ENCODE data around the gene TARDBP.
"Not testable (repeated sequence)": the region's sequence is repeated elsewhere in the genome, so short reads cannot be mapped to it uniquely, and the experiment has no call there.

TARDBP gene

DNA sequence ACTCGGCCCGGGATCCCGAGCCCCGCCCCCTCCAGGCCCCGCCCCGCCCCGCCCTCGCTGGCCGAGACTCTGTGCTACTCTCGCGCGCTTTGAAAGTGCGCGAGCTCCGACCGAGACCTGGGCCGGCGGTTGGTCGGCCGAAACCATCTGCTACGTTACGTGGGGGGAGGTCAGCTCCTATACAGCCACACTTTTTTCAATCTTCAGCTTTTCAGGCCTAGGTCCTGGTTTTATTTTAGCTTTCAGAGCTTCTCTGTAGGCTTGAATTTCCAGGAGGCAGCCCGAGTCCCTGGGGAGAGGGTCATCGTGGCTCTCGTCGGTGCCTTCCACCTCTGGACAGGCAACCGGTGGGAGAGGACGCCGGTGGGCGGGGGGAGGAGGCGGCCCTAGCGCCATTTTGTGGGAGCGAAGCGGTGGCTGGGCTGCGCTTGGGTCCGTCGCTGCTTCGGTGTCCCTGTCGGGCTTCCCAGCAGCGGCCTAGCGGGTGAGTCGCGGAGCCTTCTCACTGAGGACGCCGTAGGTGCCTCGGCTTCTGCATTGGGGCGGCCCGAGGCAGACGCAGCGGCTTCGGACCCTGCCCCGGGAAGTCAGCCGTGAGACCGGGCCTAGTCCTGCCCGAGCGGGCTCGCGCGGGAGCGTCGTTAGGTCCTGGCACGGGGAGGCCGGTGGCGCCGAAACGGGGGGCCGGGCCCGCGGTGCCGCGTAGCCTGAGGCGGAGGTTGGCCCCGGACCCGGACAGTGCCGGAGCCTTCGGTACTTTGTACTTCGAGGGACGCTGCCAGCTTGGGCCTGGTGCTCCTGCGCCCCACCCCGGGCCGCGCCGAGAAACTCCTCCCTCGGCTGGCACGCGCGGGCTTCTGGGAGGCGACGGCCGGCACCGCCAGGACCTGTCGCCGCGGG lies at the start of gene TARDBP:
TARDBP (plus strand) TSS at position 395 of the 900 bp plus-strand sequence. CDS start 1,074 bp downstream, outside the sequence.
- DNase-seq, result peak; percentile 92

GRCh38 chr1:10965546-10966226 lies 46.8 kb upstream of the TARDBP start:
- DNase-seq, result no peak

DNA sequence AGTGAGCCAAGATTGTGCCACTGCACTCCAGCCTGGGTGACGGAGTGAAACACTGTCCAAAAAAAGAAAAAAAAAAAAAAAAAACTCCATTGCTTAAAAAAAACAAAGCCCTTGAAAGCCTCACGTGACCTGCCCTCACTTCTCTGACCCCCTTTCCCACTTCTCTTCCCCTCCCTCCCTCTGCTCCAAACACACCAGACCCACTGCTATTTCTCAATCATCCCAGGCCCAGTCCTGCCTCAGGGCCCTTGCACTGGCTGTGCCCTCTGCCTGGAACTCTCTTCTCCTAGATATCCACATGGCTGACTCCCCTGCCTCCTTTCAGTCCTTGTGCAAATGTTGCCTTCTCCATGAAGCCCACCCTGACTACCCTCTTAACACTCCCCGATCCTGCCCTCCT lies 45.4 kb upstream of the TARDBP start:
- no peak for DNase-seq

GRCh38 chr1:10968411-10968826 lies 44.0 kb upstream of the TARDBP start:
- no peak for DNase-seq

DNA sequence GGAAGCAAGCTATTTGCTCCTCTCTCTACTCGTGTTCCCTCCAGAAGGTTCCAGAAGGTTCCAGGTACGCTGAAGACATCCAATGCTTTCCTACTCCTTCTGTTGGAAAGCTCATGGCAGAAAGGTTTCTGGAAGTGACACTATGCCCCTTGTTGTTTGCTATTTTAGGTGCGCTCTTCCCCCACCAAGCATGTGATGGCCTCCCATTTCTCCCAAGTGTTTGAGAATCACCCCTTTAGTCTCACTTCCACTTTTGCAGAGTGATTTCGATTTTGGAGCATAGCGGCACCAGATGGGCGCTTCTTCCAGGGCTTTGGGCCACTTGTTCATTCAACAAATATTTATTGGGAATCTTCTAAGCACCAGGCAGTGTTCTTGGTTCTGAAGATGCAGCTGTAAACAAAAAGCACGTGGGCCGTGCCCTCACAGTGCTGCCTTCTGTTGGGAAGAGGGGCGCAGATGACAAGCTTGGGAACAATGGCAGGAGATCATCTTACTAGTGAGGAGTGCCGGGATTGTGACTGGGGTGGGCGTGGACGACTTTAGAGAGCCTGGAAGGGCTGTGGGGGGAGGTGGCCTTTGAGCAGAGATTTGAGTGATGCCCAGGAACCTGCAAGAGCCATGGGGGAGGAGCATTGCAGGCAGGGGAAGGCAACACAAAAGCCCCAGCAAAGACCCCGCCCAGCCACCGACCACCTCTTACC lies 43.0 kb upstream of the TARDBP start:
- no peak for DNase-seq

DNA sequence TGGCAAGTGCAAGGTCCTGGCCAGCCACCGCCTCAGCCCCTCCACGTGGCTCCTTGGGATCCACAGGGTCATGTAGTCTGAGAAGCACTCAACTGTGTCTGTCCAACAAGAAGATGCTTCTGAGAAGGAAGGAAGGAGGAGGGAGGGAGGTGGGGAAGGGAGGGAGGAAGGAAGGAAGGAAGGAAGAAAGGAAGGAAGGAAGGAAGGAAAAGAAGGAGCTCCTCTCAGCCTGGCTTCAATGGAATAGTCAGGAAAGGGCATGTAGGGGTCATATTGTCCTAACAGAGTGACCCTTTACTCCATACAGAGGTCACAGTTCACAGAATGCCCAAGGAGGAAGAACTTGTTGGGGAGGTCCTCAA lies 42.5 kb upstream of the TARDBP start:
- no peak for DNase-seq

- DNase-seq, result no peak
These were observed 38.9 kb upstream of the TARDBP start for GRCh38 chr1:10973552-10973951.

GRCh38 chr1:10973956-10974881 lies 38.2 kb upstream of the TARDBP start:
- DNase-seq, result no peak

DNA sequence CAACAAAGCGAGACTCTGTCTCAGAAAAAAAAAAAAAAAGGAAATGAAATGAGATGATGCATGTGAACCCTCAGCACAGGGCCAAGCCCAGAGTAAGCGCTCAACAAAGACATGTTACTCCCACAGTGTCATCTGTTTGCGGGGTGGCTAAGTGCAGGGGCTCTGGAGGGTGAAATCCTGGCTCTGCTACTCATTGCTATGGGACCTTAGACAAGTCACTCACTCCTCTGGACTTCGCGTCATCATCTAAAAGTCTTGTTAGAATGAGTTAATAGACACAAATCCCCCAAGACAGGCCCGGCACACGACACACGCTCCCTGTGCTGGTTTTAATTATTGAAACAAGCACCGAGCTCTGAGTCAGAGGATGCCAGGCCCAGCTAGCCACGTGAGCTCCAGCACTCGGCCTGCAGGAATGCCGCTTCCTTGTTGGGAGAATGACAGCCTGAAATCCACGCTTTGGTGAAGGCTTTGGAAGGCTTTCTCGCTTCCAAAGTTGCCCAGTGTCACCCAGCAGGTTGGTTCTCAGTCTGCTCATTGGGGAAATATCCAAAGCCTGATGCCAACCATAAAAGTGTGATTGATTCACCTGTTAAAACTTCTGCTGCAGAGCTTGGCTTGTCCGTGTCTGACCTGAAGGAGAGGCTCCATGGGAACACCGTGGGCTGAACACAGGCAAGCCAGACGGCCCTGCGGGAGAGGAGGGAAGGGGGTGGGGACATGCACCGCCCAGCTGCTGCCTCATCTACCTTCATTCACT lies 36.7 kb upstream of the TARDBP start:
- DNase-seq, result no peak

- DNase-seq, result no peak
These were observed 33.7 kb upstream of the TARDBP start for GRCh38 chr1:10978719-10979118.

DNA sequence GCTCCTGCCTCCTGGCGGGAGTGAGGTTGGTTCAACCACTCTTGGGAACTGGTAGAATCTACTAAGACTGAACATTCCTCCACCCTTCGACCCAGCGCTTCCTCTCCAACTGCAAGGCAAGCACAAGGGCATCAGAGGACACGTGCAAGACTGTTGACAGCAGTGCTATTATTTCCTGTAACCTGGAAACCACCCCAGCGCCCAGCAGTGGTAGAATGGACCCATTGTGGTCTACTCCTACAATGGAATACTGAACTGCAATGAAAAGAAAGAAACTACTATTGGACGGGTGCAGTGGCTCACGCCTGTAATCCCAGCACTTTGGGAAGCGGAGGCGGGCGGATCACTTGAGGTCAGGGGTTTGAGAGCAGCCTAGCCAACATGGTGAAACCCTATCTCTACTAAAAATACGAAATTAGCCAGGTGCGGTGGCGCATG lies 33.0 kb upstream of the TARDBP start:
- no peak for DNase-seq

DNA sequence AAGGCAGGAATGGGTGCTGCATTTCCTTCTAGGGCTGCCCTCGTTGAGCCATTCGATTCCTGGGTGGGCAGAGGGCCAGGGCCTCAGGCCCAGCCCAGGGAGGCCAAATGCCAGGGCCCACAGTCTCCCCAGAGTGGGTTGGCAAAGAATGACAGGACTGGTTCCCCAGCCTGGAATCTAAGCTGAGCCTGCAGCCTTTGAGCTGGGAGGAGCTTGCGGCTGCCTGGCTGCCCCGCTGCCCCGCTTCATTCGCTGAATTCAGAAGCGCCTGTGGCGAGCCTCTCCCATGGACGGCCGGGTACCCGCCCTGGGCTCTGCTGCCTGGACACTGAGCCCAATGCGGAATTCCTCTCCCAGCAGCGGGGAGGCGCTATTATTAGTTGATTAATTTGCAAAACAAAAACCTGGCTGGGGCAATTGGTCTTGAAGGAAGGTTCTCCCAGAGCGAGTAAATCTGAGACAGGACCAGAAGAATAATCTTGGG lies 32.3 kb upstream of the TARDBP start:
- no peak for DNase-seq

DNA sequence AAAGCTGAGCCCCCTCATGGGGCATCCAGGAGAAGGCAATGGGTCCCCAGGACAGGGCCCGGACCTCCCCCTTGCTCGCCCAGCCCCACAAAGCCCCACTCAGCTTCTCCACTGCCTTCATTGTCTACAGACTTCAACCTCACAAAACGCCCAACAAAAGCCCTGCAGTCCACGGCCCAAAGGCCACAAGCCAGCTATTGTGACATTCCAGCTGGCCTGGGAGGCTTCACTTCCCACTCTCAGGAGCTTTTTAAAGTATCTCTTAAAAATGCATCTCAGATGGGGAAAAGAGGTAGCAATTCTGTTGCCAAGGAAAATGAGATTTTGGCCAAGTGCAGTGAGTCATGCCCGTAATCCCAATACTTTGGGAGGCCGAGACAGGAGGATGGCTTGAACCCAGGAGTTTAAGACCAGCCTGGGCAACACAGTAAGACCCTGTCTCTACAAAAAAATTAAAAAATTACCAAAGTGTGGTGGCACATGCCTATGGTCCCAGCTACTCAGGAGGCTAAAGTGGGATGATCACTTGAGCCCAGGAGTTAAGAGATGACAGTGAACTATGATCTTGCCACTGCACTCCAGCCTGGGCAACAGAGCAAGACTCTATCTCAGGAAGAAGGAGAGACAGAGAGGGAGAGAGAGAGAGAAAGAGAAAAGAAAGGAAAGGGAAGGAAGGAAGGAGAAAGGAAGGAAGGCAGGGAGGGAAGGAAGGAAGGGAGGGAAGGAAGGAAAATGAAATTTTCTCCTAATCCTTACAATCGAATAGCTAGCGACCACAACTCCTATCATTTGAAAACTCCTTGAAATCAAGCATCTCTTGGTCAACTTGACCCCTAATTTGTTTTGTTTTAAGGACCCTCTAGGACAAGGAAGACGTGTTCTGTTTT lies 31.4 kb upstream of the TARDBP start:
- DNase-seq, result no peak

DNA sequence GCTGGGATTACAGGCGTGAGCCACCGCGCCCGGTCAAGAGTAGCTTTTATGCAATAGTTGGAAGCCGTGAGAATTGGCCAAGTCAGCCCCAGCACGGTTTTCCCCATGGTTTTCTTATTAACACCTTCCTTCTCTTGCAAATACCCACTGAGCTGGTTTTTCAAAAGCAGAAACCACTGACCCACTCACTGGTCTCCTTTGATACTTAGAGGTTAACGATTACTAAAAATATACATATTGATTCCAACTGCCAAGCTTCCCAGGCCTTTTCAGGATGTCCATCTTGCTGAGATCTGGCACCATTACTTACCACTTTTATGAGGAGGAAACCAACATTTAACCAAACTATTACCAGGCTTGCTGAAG lies 25.9 kb upstream of the TARDBP start:
- DNase-seq, result no peak

GRCh38 chr1:10987840-10988417 lies 24.5 kb upstream of the TARDBP start:
- DNase-seq, result no peak

DNA sequence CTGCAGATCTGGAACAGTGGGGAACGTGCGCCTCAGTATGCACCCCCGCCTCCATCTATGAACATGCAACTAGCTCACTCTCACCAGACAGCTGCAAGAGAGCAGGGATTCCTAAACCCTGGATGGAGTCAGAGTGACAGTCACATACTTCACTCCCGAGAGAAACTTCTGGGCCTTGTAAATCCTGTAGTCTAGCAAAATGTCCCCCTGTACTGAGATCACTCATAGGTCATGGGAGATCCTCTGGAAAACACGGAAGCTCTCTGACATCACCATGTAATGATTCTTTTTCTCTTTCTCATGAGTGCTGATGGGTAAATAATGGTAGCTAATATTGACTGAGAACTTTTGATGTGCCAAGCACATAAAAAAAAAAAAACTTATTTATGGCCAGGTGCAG lies 23.4 kb upstream of the TARDBP start:
- DNase-seq, result no peak

GRCh38 chr1:10989920-10990516 lies 22.4 kb upstream of the TARDBP start:
- not testable (repeated sequence) for DNase-seq

DNA sequence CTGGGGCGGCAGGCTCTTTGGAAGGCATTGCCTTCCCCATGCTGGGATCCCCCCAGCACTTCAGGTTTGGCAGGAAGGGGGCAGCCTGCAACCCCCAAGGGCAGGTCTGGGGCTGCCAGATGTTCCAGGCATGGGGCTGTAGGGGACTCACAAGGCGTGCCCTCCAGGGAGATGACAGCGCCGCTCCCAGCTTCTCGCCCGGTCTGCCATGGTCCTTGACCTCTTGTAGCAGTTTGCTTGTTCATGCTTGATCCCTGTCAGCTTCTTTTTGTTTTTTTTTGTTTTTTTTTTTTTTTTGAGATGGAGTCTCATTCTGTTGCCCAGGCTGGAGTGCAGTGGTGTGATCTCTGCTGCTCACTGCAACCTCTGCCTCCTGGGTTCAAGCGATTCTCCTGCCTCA lies 21.6 kb upstream of the TARDBP start:
- no peak for DNase-seq

GRCh38 chr1:10992004-10992403 lies 20.4 kb upstream of the TARDBP start:
- not testable (repeated sequence) for DNase-seq

- no peak for DNase-seq
These were observed 19.6 kb upstream of the TARDBP start for GRCh38 chr1:10992864-10993263.

All from CD4-positive, alpha-beta T cell treated with Interleukin-17A for 4 hours (primary cell).